IMR-90 (cell line): ENCODE measurements around the gene CAP2. TPM values are rescaled to one million over a fixed set of nuclear protein-coding genes. Genes with fewer than 3 reads are reported as not detected.

ENCODE experiments used
- ATAC-seq: fragments of 200-7000 bp; cut with Tn5 transposase; 2 replicates; pipeline ENCODE4 v1.9.1; 2020; ENCODE audit warnings: low read depth, mild to moderate bottlenecking, moderate library complexity
- BruUV-seq: library from RNA; stranded (reverse); fragments of 400-500 nt; replicated peaks from 2 replicates; lab custom pipeline; 2021; lab: Mats Ljungman, UMichigan
- CTCF ChIA-PET: fragments of 300-600 bp; formaldehyde crosslinking; extraction: SDS; loops from one replicate; lab custom pipeline; 2021; ENCODE audit warnings: antibody characterized with exemption; lab: Yijun Ruan, JAX
- POLR2A ChIA-PET: fragments of 300-600 bp; sonication (Branson Sonifier 250); formaldehyde crosslinking; loops from one replicate; lab custom pipeline; 2022; ENCODE audit warnings: antibody characterized with exemption; ENCODE audit not compliant: unreplicated experiment; lab: Charles Lee
- DNase-seq: peaks from one replicate; pipeline ENCODE4 v3.0.0; 2013
- H2AFZ ChIP-seq: replicated peaks from 2 replicates; pipeline ENCODE3; 2013; ENCODE audit warnings: low read length, mild to moderate bottlenecking; ENCODE audit not compliant: poor library complexity
- H2AK5ac ChIP-seq: 2 replicates; pipeline ENCODE4 v1.6.1; 2013; ENCODE audit warnings: low read depth, low read length, inconsistent platforms
- H2AK9ac ChIP-seq: replicated peaks from 2 replicates; pipeline ENCODE3; 2013; ENCODE audit warnings: mild to moderate bottlenecking, low read depth, low read length, moderate library complexity; ENCODE audit not compliant: poor library complexity
- H2BK120ac ChIP-seq: 2 replicates; pipeline ENCODE4 v1.6.1; 2013; ENCODE audit warnings: low read depth, low read length, inconsistent platforms
- H2BK15ac ChIP-seq: 3 replicates; pipeline ENCODE4 v1.6.1; 2013; ENCODE audit warnings: low read depth, low read length, inconsistent platforms
- H2BK20ac ChIP-seq: 2 replicates; pipeline ENCODE4 v1.6.1; 2013; ENCODE audit warnings: low read depth, mild to moderate bottlenecking, inconsistent platforms, low read length, moderate library complexity
- H2BK5ac ChIP-seq: 2 replicates; pipeline ENCODE4 v1.6.1; 2013; ENCODE audit warnings: mild to moderate bottlenecking, low read depth, low read length, inconsistent platforms; ENCODE audit not compliant: poor library complexity, severe bottlenecking
- H3K14ac ChIP-seq: replicated peaks from 2 replicates; pipeline ENCODE4 v1.6.1; 2013; ENCODE audit warnings: low read depth, low read length, inconsistent platforms
- H3K18ac ChIP-seq: 2 replicates; pipeline ENCODE4 v1.6.1; 2013; ENCODE audit warnings: low read depth, low read length, control low read depth
- H3K23ac ChIP-seq: 2 replicates; pipeline ENCODE4 v1.6.1; 2013; ENCODE audit warnings: low read depth, low read length, inconsistent platforms
- H3K27ac ChIP-seq: 2 replicates; pipeline ENCODE4 v1.5.1; 2013; ENCODE audit warnings: mild to moderate bottlenecking, control low read depth, low read length; ENCODE audit not compliant: insufficient read depth
- H3K27me3 ChIP-seq: 2 replicates; pipeline ENCODE4 v1.6.1; 2013; ENCODE audit warnings: low read length; ENCODE audit not compliant: control insufficient read depth, insufficient read depth
- H3K36me3 ChIP-seq: 2 replicates; pipeline ENCODE4 v1.6.1; 2013; ENCODE audit warnings: low read length, mixed read lengths; ENCODE audit not compliant: control insufficient read depth, insufficient read depth
- H3K4ac ChIP-seq: 2 replicates; pipeline ENCODE4 v1.6.1; 2013; ENCODE audit warnings: low read depth, low read length, inconsistent platforms
- H3K4me1 ChIP-seq: 2 replicates; pipeline ENCODE4 v1.6.1; 2013; ENCODE audit warnings: low read length, mixed read lengths; ENCODE audit not compliant: control insufficient read depth, insufficient read depth
- H3K4me2 ChIP-seq: 2 replicates; pipeline ENCODE4 v1.6.1; 2013; ENCODE audit warnings: low read depth, mild to moderate bottlenecking, control low read depth, low read length, moderate library complexity
- H3K4me3 ChIP-seq: 2 replicates; pipeline ENCODE4 v1.5.1; 2013; ENCODE audit warnings: low read depth, mild to moderate bottlenecking, control low read depth, low read length, moderate library complexity; ENCODE audit not compliant: insufficient read depth
- H3K56ac ChIP-seq: 2 replicates; pipeline ENCODE4 v1.6.1; 2013; ENCODE audit warnings: low read length, inconsistent platforms; ENCODE audit not compliant: insufficient read depth; ENCODE audit errors: extremely low read depth
- H3K79me1 ChIP-seq, 2 experiments: 2 replicates each; pipeline ENCODE4 v1.6.1; 2013; ENCODE audit warnings: low read length in 2 of 2, inconsistent platforms in 1 of 2, low read depth in 1 of 2
- H3K9ac ChIP-seq: 2 replicates; pipeline ENCODE4 v1.6.1; 2013; ENCODE audit warnings: low read depth, low read length, control low read depth
- H3K9me1 ChIP-seq: 2 replicates; pipeline ENCODE4 v1.6.1; 2013; ENCODE audit warnings: low read length, inconsistent platforms; ENCODE audit not compliant: insufficient read depth
- H3K9me3 ChIP-seq: 2 replicates; pipeline ENCODE4 v1.6.1; 2013; ENCODE audit warnings: low read length; ENCODE audit not compliant: control insufficient read depth, insufficient read depth
- H4K20me1 ChIP-seq: 2 replicates; pipeline ENCODE4 v1.6.1; 2013; ENCODE audit warnings: low read length, inconsistent platforms; ENCODE audit not compliant: insufficient read depth
- H4K5ac ChIP-seq: 2 replicates; pipeline ENCODE4 v1.6.1; 2013; ENCODE audit warnings: mild to moderate bottlenecking, low read depth, low read length, control low read depth
- H4K8ac ChIP-seq, 2 experiments: 2 replicates each; pipeline ENCODE4 v1.6.1; 2013; ENCODE audit warnings: low read depth in 2 of 2, low read length in 2 of 2, control low read depth in 1 of 2, inconsistent platforms in 1 of 2
- H4K91ac ChIP-seq: 2 replicates; pipeline ENCODE4 v1.6.1; 2013; ENCODE audit warnings: low read depth, low read length, inconsistent platforms; ENCODE audit not compliant: insufficient read depth
- CHD1 ChIP-seq: IDR thresholded peaks from 2 replicates; pipeline ENCODE4 v1.6.1; 2012; ENCODE audit warnings: low read depth, low read length, improper control_type of control experiment
- FOS ChIP-seq: fragments of 150-350 bp; IDR thresholded peaks from 2 replicates; pipeline ENCODE4 v1.6.1; 2016; ENCODE audit warnings: low read depth, low read length
- WGBS, 2 experiments: methylation state at CpG; one replicate each; pipeline versions ENCODE4 v1.1.5 to v1.1.7; 2013; ENCODE audit warnings: missing lambda C conversion rate in 2 of 2; ENCODE audit not compliant: insufficient read length in 1 of 2; ENCODE audit errors: extremely low coverage in 2 of 2; 5-methylcytosine and 5-hydroxymethylcytosine counted together
- dilution Hi-C: fragments of 300-500 bp; cut with HindIII; formaldehyde crosslinking; loops from one replicate; pipeline ENCODE4 v1.14.3; 2018; ENCODE audit warnings: low sequenced_read_pairs; ENCODE audit not compliant: unreplicated experiment
- in situ Hi-C: fragments of 300-500 bp; cut with MboI; formaldehyde crosslinking; loops from 3 replicates; pipeline ENCODE4 v1.14.3; 2019; ENCODE audit warnings: low sequenced_read_pairs, inconsistent platforms, mixed read lengths
- intact Hi-C: fragments of 100-400 bp; cut with micrococcal nuclease; formaldehyde crosslinking; loops from 2 replicates; pipeline ENCODE4 v1.10.0; 2022
- polyA plus RNA-seq, 3 experiments: library from polyadenylated mRNA; depleted of rRNA; stranded (reverse); fragments of >200 nt; gene quantifications; 2 replicates each; pipeline ENCODE4 v1.2.3, GENCODE V29; 2012; ENCODE audit warnings: low replicate concordance in 1 of 3
- total RNA-seq: library from RNA; depleted of rRNA; stranded (reverse); fragments of >200 nt; gene quantifications from 2 replicates; pipeline ENCODE4 v1.2.3, GENCODE V29; 2012

CAP2 gene
- total and polyA plus RNA-seq, 2 of the 4 experiments (the other 2 are of a cell fraction), result 14.5 to 27.5 TPM

GRCh38 chr6:17354700-17355403 lies 38.5 kb upstream of the CAP2 start:
- H2BK20ac ChIP-seq, result peak overlapping the region; percentile 87
- H3K79me1 ChIP-seq, result no peaks in the 10 kb centered on the region
- H3K27ac ChIP-seq, result no peak overlapping the region
- H3K4me3 ChIP-seq, result no peak overlapping the region
- no peak overlapping the region for H3K9ac ChIP-seq
- H3K9me1 ChIP-seq, result no peaks in the 10 kb centered on the region
- ATAC-seq (peak; percentile 87), DNase-seq (peak; percentile 86)
- no peak overlapping the region for H3K56ac ChIP-seq
- H2AFZ ChIP-seq, result no peak overlapping the region
- H2BK5ac ChIP-seq, result peak overlapping the region; percentile 81
- intact Hi-C loops, result no loop called here
- peak overlapping the region; percentile 90 for H2BK120ac ChIP-seq
- peak overlapping the region; percentile 46 for H2AK5ac ChIP-seq
- peak overlapping the region; percentile 81; the same call in 1 of the 2 replicates for H3K18ac ChIP-seq
- peak overlapping the region; percentile 72; the same call in 2 of the 3 replicates for H2BK15ac ChIP-seq
- dilution Hi-C loops, result no loop called here
- no peak overlapping the region for H2AK9ac ChIP-seq
- H4K8ac ChIP-seq, result peak overlapping the region in 1 of 2 experiments; percentile 84; a peak in 2 of 4 replicates
- POLR2A ChIA-PET, result no interaction called here
- H4K91ac ChIP-seq, result peak overlapping the region; percentile 51; the same call in 1 of the 2 replicates
- peak overlapping the region; percentile 57; the same call in 1 of the 2 replicates for H3K14ac ChIP-seq
- H3K36me3 ChIP-seq, result no peaks in the 10 kb centered on the region
- in situ Hi-C loops, result no loop called here
- H3K27me3 ChIP-seq, result no peaks in the 10 kb centered on the region
- peak overlapping the region; percentile 85; the same call in 1 of the 2 replicates for H3K4me2 ChIP-seq
- peak; percentile 32; the same call in 1 of the 2 replicates for TF ChIP-seq FOS
- TF ChIP-seq CHD1, result no peak
- 0 out of 2 replicates have a peak overlapping the region, but pooled peaks have one; percentile 88 for H3K23ac ChIP-seq
- CTCF ChIA-PET, result interaction anchor here (0.7 kb wide), 1 partner anchor 64 kb away, joined by 3 read pairs; no protein-coding TSS in a partner anchor
- peaks cover 2% of the 10 kb centered on the region; the same call in 1 of the 2 replicates for H3K9me3 ChIP-seq
- H3K4me1 ChIP-seq, result peaks cover 4% of the 10 kb centered on the region
- H3K4ac ChIP-seq, result peak overlapping the region; percentile 73
- no CpG with 5 or more reads among the region's 4 CpGs for WGBS, 2 experiments
- no peaks in the 10 kb centered on the region for H4K20me1 ChIP-seq
- BruUV-seq, result no TSS peak
- H4K5ac ChIP-seq, result peak overlapping the region; percentile 80; the same call in 1 of the 2 replicates
